ENCODE measurements around the gene SETD9. TPM values are rescaled to one million over a fixed set of nuclear protein-coding genes. Genes with fewer than 3 reads are reported as not detected.

The SETD9 gene
- total RNA-seq, 1 experiment from 2014 or later = 6.0 TPM

GRCh38 chr5:56964173-56964572, 54.8 kb downstream of the SETD9 start:
- Histone ChIP-seq H3K4me1 (ENCODE audit: insufficient read depth, low read length) (no peaks in the 10 kb centered on the region), H3K9me3 (ENCODE audit: low read length) (no peaks in the 10 kb centered on the region), H3K4me2 (ENCODE audit: low read length) (no peak overlapping the region), H3K27ac (ENCODE audit: low read length) (no peak overlapping the region), H3F3A (ENCODE audit: low read length, unreplicated experiment) (no peaks in the 10 kb centered on the region), H2AFZ (ENCODE audit: low read length) (no peak overlapping the region), H3K79me2 (ENCODE audit: low read length) (no peaks in the 10 kb centered on the region), H4K20me1 (ENCODE audit: low read length) (no peaks in the 10 kb centered on the region), H3K9me2 (replicated peaks; ENCODE audit: low read length) (no peaks in the 10 kb centered on the region), H3K9ac (ENCODE audit: low read length) (no peak overlapping the region), H3K36me3 (ENCODE audit: low read depth, low read length) (no peaks in the 10 kb centered on the region), H3K27me3 (ENCODE audit: low read length) (peaks cover 13% of the 10 kb centered on the region; the same call in 1 of the 2 replicates), H3K4me3 (ENCODE audit: low read length) (no peak overlapping the region)
- no TSS peak for BruUV-seq (replicated peaks)
- DNase-seq (no peak), ATAC-seq (no peak)
- TF ChIP-seq EZH2 (IDR thresholded peaks at IDR 0.05; ENCODE audit: low read length, unreplicated experiment) = no peak
- no peak for TF ChIP-seq CTCF (conservative IDR thresholded peaks at IDR 0.05; ENCODE audit: low read depth, low read length)
- no peak for TF ChIP-seq EZH2phosphoT487 (IDR thresholded peaks at IDR 0.05; ENCODE audit: borderline replicate concordance, low read length)
- ChIA-PET POLR2A (ENCODE audit: unreplicated experiment) (interaction anchor here (0.5 kb wide), 1 partner anchor 55 kb away, joined by 3 read pairs; no protein-coding TSS in a partner anchor), CTCF (no interaction called here)
- intact Hi-C loops (cut with micrococcal nuclease) = no loop called here

Other genes starting within 250 kb of the SETD9 start
- 4.2 and 5.7 TPM in 2 replicates for gene MAP3K1, start 94.0 kb upstream of the SETD9 start, total RNA-seq (2014; rRNA removed)
- 5.8 and 6.5 TPM in 2 replicates for gene MIER3, start 42.5 kb downstream of the SETD9 start, total RNA-seq (2014; rRNA removed)